Keratinocyte (primary cell): ENCODE measurements around the gene MLX. TPM values are rescaled to one million over a fixed set of nuclear protein-coding genes. Genes with fewer than 3 reads are reported as not detected.

ENCODE experiments used
- DNase-seq: peaks from one replicate; pipeline ENCODE4 v3.0.0-alpha.2; 2011; ENCODE audit warnings: low read depth, missing footprints, low spot score
- FAIRE-seq: peaks from 2 replicates; lab custom pipeline; 2011; peaks lifted over from hg19 to GRCh38; lab: Jason Lieb, UNC
- H2AFZ ChIP-seq: 2 replicates; pipeline ENCODE4 v1.6.0; 2012; ENCODE audit warnings: low read length, control low read depth, inconsistent platforms; ENCODE audit not compliant: control insufficient read depth
- H3K27ac ChIP-seq: 2 replicates; pipeline ENCODE4 v1.5.1; 2011; ENCODE audit warnings: low read length; ENCODE audit not compliant: control insufficient read depth, insufficient read depth
- H3K27me3 ChIP-seq: 3 replicates; pipeline ENCODE4 v1.6.0; 2011; ENCODE audit warnings: low read length; ENCODE audit not compliant: control insufficient read depth, insufficient read depth; ENCODE audit errors: extremely low read depth
- H3K36me3 ChIP-seq, 2 experiments: 2 replicates in 1 of 2; 3 replicates in 1 of 2; pipeline ENCODE4 v1.5.1; 2011; ENCODE audit warnings: low read length in 2 of 2, mild to moderate bottlenecking in 1 of 2; ENCODE audit not compliant: control insufficient read depth in 2 of 2, insufficient read depth in 2 of 2; ENCODE audit errors: extremely low read depth in 1 of 2
- H3K4me1 ChIP-seq: 3 replicates; pipeline ENCODE4 v1.5.1; 2011; ENCODE audit warnings: low read length; ENCODE audit not compliant: control insufficient read depth, insufficient read depth; ENCODE audit errors: extremely low read depth
- H3K4me2 ChIP-seq: 3 replicates; pipeline ENCODE4 v1.6.0; 2011; ENCODE audit warnings: low read depth, low read length; ENCODE audit not compliant: control insufficient read depth, insufficient read depth; ENCODE audit errors: extremely low read depth
- H3K4me3 ChIP-seq, 3 experiments: fragments of 200-600 bp in 1 of 3; sonication (generic) in 1 of 3; 2 replicates in 2 of 3; 3 replicates in 1 of 3; pipeline ENCODE4 v1.5.1; 2011 to 2016; ENCODE audit warnings: low read length in 3 of 3, mild to moderate bottlenecking in 3 of 3, control low read depth in 2 of 3, inconsistent platforms in 1 of 3, low read depth in 1 of 3, mixed read lengths in 1 of 3, mixed run types in 1 of 3, moderate library complexity in 1 of 3; ENCODE audit not compliant: control insufficient read depth in 2 of 3, insufficient read depth in 2 of 3; ENCODE audit errors: extremely low read depth in 1 of 3
- H3K79me2 ChIP-seq: 2 replicates; pipeline ENCODE4 v1.6.0; 2012; ENCODE audit warnings: low read length; ENCODE audit not compliant: control insufficient read depth, insufficient read depth
- H3K9ac ChIP-seq: 3 replicates; pipeline ENCODE4 v1.6.0; 2011; ENCODE audit warnings: low read length; ENCODE audit not compliant: control insufficient read depth, insufficient read depth; ENCODE audit errors: extremely low read depth
- H3K9me1 ChIP-seq: 3 replicates; pipeline ENCODE4 v1.6.0; 2011; ENCODE audit warnings: low read length; ENCODE audit not compliant: control insufficient read depth, insufficient read depth; ENCODE audit errors: extremely low read depth
- H3K9me3 ChIP-seq: 2 replicates; pipeline ENCODE4 v1.5.1; 2012; ENCODE audit warnings: low read depth, low read length; ENCODE audit not compliant: control insufficient read depth
- H4K20me1 ChIP-seq: 3 replicates; pipeline ENCODE4 v1.6.0; 2011; ENCODE audit warnings: low read length; ENCODE audit not compliant: control insufficient read depth, insufficient read depth; ENCODE audit errors: extremely low read depth
- EZH2 ChIP-seq: IDR thresholded peaks from one replicate; pipeline ENCODE4 v1.6.1; 2012; ENCODE audit warnings: inconsistent platforms, mild to moderate bottlenecking, low read length, moderate library complexity
- dilution Hi-C: fragments of 300-500 bp; cut with MboI; formaldehyde crosslinking; loops from one replicate; pipeline ENCODE4 v1.7.0; 2020; ENCODE audit warnings: low sequenced_read_pairs; ENCODE audit not compliant: extremely low pct_ligation_motif_present
- polyA plus RNA-seq, 5 experiments: library from polyadenylated mRNA; depleted of rRNA in 3 of 5; stranded (reverse) in 3 of 5; stranded (forward) in 1 of 5; unstranded in 1 of 5; fragments of >200 nt; gene quantifications; 1 replicate in 1 of 5; 2 replicates in 3 of 5; 3 replicates in 1 of 5; pipeline versions ENCODE4 v1.2.1 to v1.2.3, GENCODE V29; 2011 to 2012; ENCODE audit warnings: missing spikeins in 2 of 5, low read depth in 1 of 5, low replicate concordance in 1 of 5
- TF ChIP-seq, protein P1 (sequence below), 3 experiments: IDR thresholded peaks in 1 of 3; conservative IDR thresholded peaks in 1 of 3; optimal IDR thresholded peaks in 1 of 3; 2 replicates in 2 of 3; 3 replicates in 1 of 3; pipeline versions ENCODE3 to v1.5.1; 2011; ENCODE audit warnings: low read length in 3 of 3, mild to moderate bottlenecking in 3 of 3, moderate library complexity in 2 of 3, control low read depth in 1 of 3, inconsistent platforms in 1 of 3; ENCODE audit not compliant: insufficient read depth in 2 of 3; ENCODE audit errors: extremely low read depth in 1 of 3

Gene MLX
- polyA plus RNA-seq, 1 donor (not counting 4 experiments of a cell fraction or from before 2014, with no cell fraction given) = 39.2 TPM

- DNase-seq (no peak), FAIRE-seq (no peak)
- Histone ChIP-seq H3K27me3 (no peaks in the 10 kb centered on the region), H3K79me2 (peaks cover 13% of the 10 kb centered on the region), H3K4me1 (peaks cover 22% of the 10 kb centered on the region), H4K20me1 (no peaks in the 10 kb centered on the region), H3K4me2 (peak overlapping the region; percentile 86), H3K9me3 (no peaks in the 10 kb centered on the region), H2AFZ (peak overlapping the region; percentile 63), H3K4me3 (peak overlapping the region; percentile 71 to 82 (median 80)), H3K9ac (peak overlapping the region; percentile 78), H3K27ac (peak overlapping the region; percentile 54), H3K36me3 (no peaks in the 10 kb centered on the region), H3K9me1 (no peaks in the 10 kb centered on the region)
- no peak for TF ChIP-seq EZH2
- TF ChIP-seq, protein P1, sequence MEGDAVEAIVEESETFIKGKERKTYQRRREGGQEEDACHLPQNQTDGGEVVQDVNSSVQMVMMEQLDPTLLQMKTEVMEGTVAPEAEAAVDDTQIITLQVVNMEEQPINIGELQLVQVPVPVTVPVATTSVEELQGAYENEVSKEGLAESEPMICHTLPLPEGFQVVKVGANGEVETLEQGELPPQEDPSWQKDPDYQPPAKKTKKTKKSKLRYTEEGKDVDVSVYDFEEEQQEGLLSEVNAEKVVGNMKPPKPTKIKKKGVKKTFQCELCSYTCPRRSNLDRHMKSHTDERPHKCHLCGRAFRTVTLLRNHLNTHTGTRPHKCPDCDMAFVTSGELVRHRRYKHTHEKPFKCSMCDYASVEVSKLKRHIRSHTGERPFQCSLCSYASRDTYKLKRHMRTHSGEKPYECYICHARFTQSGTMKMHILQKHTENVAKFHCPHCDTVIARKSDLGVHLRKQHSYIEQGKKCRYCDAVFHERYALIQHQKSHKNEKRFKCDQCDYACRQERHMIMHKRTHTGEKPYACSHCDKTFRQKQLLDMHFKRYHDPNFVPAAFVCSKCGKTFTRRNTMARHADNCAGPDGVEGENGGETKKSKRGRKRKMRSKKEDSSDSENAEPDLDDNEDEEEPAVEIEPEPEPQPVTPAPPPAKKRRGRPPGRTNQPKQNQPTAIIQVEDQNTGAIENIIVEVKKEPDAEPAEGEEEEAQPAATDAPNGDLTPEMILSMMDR (optimal IDR thresholded peaks at IDR 0.05 in 1 of 3, IDR thresholded peaks at IDR 0.05 in 1 of 3, conservative IDR thresholded peaks at IDR 0.05 in 1 of 3; ENCODE audit: extremely low read depth in 1 of 3, insufficient read depth in 2 of 3, low read length in 3 of 3) = peak; percentile 51 to 58 (median 51)
- dilution Hi-C loops = no loop called here
These were observed 13.6 kb upstream of the MLX start for GRCh38 chr17:42553161-42553818.

- H2AFZ ChIP-seq = peak overlapping the region; percentile 63
- H3K27ac ChIP-seq = peak overlapping the region; percentile 54
- H3K9me1 ChIP-seq = no peaks in the 10 kb centered on the region
- H3K4me3 ChIP-seq = peak overlapping the region; percentile 71 to 82 (median 80)
- dilution Hi-C loops = no loop called here
- H3K27me3 ChIP-seq = no peaks in the 10 kb centered on the region
- no peak for DNase-seq
- peak overlapping the region; percentile 86 for H3K4me2 ChIP-seq
- H3K9ac ChIP-seq = peak overlapping the region; percentile 78
- TF ChIP-seq EZH2 = no peak
- TF ChIP-seq, protein P1 (optimal IDR thresholded peaks at IDR 0.05 in 1 of 3, IDR thresholded peaks at IDR 0.05 in 1 of 3, conservative IDR thresholded peaks at IDR 0.05 in 1 of 3; ENCODE audit: extremely low read depth in 1 of 3, insufficient read depth in 2 of 3, low read length in 3 of 3) = peak in 2 of 3 experiments; percentile 33 to 67
- peaks cover 13% of the 10 kb centered on the region for H3K79me2 ChIP-seq
- no peak for FAIRE-seq
- peaks cover 20% of the 10 kb centered on the region for H3K4me1 ChIP-seq
- no peaks in the 10 kb centered on the region for H4K20me1 ChIP-seq
- no peaks in the 10 kb centered on the region for H3K36me3 ChIP-seq
- no peaks in the 10 kb centered on the region for H3K9me3 ChIP-seq
These were observed 13.0 kb upstream of the MLX start for GRCh38 chr17:42553866-42554249.
